ENCODE results near the gene CLMN.

Gene CLMN

GRCh38 chr14:95305940-95306339 lies 13.8 kb downstream of the CLMN start:
- Mint-ChIP-seq H3K4me3 (no peak overlapping the region), H3K27ac (no peak overlapping the region), H3K36me3 (ENCODE audit: low read depth) (no peaks in the 10 kb centered on the region), H3K27me3 (peaks cover 26% of the 10 kb centered on the region), H3K9me3 (no peaks in the 10 kb centered on the region), H3K4me1 (ENCODE audit: low read depth) (no peaks in the 10 kb centered on the region)
- DNase-seq, result no peak

DNA sequence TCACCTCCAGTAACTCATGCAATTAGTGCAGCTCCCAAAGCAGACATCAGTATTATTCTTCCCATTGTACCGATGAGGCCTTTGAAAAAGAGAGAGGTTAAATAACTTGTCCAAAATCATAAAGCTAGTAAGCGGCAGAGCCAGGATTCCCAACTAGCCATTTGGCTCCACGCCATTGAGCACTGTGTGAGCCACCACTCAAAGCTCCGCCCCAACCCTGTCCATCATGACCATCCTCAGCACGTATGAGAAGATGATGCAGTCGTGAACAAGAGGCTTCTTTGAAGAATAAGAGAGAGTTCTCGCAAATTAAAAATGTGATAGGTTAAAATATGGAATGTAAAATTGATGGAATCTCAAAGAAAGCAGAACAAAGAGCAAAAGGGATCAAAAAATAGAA lies 14.6 kb downstream of the CLMN start:
- H3K4me1 Mint-ChIP-seq (ENCODE audit: low read depth), result no peaks in the 10 kb centered on the region
- H3K9me3 Mint-ChIP-seq, result no peaks in the 10 kb centered on the region
- peaks cover 26% of the 10 kb centered on the region for H3K27me3 Mint-ChIP-seq
- no peak for DNase-seq
- no peak overlapping the region for H3K4me3 Mint-ChIP-seq
- no peak overlapping the region for H3K27ac Mint-ChIP-seq
- H3K36me3 Mint-ChIP-seq (ENCODE audit: low read depth), result no peaks in the 10 kb centered on the region

- peaks cover 26% of the 10 kb centered on the region for H3K27me3 Mint-ChIP-seq
- H3K9me3 Mint-ChIP-seq, result no peaks in the 10 kb centered on the region
- H3K36me3 Mint-ChIP-seq (ENCODE audit: low read depth), result no peaks in the 10 kb centered on the region
- no peak for DNase-seq
- H3K27ac Mint-ChIP-seq, result no peak overlapping the region
- H3K4me1 Mint-ChIP-seq (ENCODE audit: low read depth), result no peaks in the 10 kb centered on the region
- H3K4me3 Mint-ChIP-seq, result no peak overlapping the region
Measured at GRCh38 chr14:95304342-95304741, 15.4 kb downstream of the CLMN start.

GRCh38 chr14:95303552-95303951 lies 16.2 kb downstream of the CLMN start:
- no peak overlapping the region for H3K4me3 Mint-ChIP-seq
- peaks cover 26% of the 10 kb centered on the region for H3K27me3 Mint-ChIP-seq
- no peaks in the 10 kb centered on the region for H3K4me1 Mint-ChIP-seq (ENCODE audit: low read depth)
- H3K27ac Mint-ChIP-seq, result no peak overlapping the region
- no peaks in the 10 kb centered on the region for H3K9me3 Mint-ChIP-seq
- H3K36me3 Mint-ChIP-seq (ENCODE audit: low read depth), result no peaks in the 10 kb centered on the region
- DNase-seq, result no peak

DNA sequence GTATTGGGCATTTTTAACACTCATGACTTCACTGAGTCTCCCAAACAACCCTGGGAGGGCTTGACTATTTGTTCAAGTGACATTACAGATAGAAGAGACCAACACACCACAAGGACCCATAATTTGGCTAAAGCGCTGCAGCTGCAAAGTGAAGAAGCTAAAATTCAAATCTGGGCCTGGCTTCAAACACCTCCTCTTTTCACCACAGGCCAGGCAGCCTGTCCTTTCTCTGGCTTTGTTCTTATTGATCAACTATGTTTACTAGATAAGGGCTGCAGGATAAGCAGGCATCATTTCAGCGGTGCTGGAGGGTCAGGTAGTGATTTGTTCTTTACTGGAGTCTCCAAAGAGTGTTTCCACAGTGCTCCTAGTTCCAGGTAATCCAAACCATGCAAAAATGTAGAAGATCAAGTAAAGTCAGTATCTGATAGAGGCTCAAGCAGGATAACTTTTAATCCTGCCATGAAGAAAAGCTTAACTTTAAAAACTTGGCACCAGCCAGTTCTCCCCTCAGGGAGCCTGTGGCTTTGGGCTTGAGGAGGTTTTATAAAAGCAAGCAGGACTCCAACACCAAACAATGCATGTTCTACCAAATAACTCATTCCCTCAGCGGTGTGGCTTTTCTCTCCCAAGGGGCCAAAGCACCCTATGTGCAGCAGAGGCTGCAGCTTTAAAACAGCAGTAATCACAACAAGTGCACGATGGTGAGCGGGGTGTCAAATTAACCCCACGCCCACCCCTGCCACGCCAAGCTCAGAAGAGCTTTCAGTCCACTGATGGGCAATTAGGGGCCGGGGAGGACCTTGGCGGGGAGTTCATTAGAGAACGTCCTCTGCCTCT lies 16.8 kb downstream of the CLMN start:
- peaks cover 21% of the 10 kb centered on the region for H3K27me3 Mint-ChIP-seq
- no peaks in the 10 kb centered on the region for H3K9me3 Mint-ChIP-seq
- no peak overlapping the region for H3K4me3 Mint-ChIP-seq
- no peak for DNase-seq
- H3K27ac Mint-ChIP-seq, result no peak overlapping the region
- H3K4me1 Mint-ChIP-seq (ENCODE audit: low read depth), result no peaks in the 10 kb centered on the region
- no peaks in the 10 kb centered on the region for H3K36me3 Mint-ChIP-seq (ENCODE audit: low read depth)

DNA sequence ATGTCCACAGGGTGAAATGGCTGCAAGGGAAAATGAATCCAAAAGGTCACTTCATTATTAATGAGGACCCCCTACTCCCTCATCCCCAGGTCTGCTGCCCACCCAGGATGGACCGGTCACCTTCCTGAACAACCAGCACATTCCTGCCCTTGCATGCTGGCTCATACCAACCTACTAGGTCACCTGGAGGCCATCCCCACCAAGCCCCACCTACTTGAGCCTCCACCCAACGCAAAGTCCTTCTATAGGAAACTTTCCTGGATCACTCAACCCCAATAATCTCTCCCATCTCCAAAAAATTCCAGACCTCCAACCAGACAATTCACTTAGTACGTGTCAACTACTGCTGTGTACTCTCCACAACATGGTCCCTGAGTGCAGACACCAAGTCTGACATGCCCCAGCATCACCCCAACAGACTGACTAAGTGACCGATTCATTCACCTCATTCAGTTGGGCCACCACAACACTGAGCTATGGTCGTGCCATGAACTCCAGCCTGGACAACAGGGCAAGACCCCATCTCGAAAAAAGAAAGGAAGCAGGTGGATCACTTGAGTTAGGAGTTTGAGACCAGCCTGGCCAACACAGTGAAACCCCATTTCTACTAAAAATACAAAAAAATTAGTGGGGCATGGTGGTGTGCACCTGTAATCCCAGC lies 18.1 kb downstream of the CLMN start:
- H3K4me3 Mint-ChIP-seq, result no peak overlapping the region
- no peak for DNase-seq
- no peaks in the 10 kb centered on the region for H3K4me1 Mint-ChIP-seq (ENCODE audit: low read depth)
- H3K27ac Mint-ChIP-seq, result no peak overlapping the region
- peaks cover 17% of the 10 kb centered on the region for H3K27me3 Mint-ChIP-seq
- H3K9me3 Mint-ChIP-seq, result no peaks in the 10 kb centered on the region
- no peaks in the 10 kb centered on the region for H3K36me3 Mint-ChIP-seq (ENCODE audit: low read depth)

DNA sequence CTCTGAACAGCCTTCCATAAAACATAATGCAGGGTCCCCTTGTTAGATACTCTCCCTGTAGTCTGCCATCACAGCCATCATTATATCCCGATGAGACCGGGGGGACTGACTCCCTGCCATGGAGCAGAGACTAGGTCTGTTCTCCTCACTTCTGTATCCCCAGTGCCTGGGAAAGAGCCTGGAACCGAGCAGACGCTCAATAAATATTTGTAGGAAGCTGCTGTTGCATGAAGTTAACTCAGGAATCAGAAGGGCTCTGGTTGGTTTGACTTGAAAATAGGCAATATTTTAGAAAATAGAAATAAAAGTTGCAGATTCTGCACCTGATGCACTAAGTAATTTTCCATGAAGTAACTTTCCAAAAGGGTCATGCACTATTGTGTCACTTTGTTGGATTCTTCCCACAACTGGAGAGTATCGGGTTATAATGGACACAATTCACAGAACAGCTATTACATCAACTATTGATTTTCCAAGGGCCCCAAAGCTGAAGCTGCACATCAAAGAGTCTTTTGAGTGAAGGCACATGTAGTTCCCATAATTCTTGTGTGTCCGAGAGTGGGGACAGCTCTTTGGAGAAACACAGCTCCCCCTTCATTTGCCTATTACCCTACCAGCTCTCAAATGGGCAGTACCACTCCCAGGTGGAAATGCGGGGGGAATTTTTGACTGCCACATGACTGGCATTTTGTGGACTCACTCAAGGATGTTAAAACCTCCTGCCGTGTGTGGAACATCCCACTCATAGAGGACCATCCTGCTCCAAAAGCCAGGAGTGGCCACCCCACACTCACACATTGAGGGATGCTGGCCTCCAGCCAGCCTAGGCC lies 18.8 kb downstream of the CLMN start:
- DNase-seq, result no peak
- Mint-ChIP-seq H3K27me3 (peaks cover 24% of the 10 kb centered on the region), H3K4me1 (ENCODE audit: low read depth) (no peaks in the 10 kb centered on the region), H3K27ac (no peak overlapping the region), H3K4me3 (no peak overlapping the region), H3K36me3 (ENCODE audit: low read depth) (no peaks in the 10 kb centered on the region), H3K9me3 (peaks cover 1% of the 10 kb centered on the region)

- Mint-ChIP-seq H3K4me1 (ENCODE audit: low read depth) (no peaks in the 10 kb centered on the region), H3K9me3 (peaks cover 8% of the 10 kb centered on the region), H3K4me3 (no peak overlapping the region), H3K27ac (no peak overlapping the region), H3K36me3 (ENCODE audit: low read depth) (no peaks in the 10 kb centered on the region), H3K27me3 (peaks cover 28% of the 10 kb centered on the region)
- DNase-seq, result peak; percentile 3
Measured at GRCh38 chr14:95300002-95300696, 19.6 kb downstream of the CLMN start.

GRCh38 chr14:95299271-95299670 lies 20.4 kb downstream of the CLMN start:
- Mint-ChIP-seq H3K36me3 (ENCODE audit: low read depth) (no peaks in the 10 kb centered on the region), H3K27ac (no peak overlapping the region), H3K4me1 (ENCODE audit: low read depth) (no peaks in the 10 kb centered on the region), H3K9me3 (peaks cover 8% of the 10 kb centered on the region), H3K27me3 (peaks cover 37% of the 10 kb centered on the region), H3K4me3 (no peak overlapping the region)
- DNase-seq, result peak; percentile 8

DNA sequence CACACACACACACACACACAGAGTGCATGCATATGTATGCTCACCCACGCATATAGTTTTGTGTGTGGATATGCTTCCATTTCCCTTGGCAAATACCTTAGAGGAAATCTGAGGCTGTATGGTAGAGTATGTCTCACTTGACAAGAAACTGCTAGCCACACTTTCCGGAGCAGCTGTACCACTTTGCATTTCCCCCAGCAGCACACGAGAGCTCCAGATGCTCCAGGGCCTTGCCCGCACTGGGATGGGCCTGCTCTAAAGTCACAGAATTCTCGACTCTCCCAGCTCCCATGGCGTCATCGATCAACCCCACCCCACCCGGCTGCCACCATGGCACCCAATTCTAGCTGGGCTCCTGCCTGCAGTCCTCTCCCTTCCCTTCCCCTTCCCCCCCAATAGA lies 21.9 kb downstream of the CLMN start:
- no peaks in the 10 kb centered on the region for H3K4me1 Mint-ChIP-seq (ENCODE audit: low read depth)
- peaks cover 8% of the 10 kb centered on the region for H3K9me3 Mint-ChIP-seq
- no peaks in the 10 kb centered on the region for H3K36me3 Mint-ChIP-seq (ENCODE audit: low read depth)
- H3K4me3 Mint-ChIP-seq, result no peak overlapping the region
- DNase-seq, result no peak
- peaks cover 42% of the 10 kb centered on the region for H3K27me3 Mint-ChIP-seq
- H3K27ac Mint-ChIP-seq, result no peak overlapping the region

- H3K4me3 Mint-ChIP-seq, result no peak overlapping the region
- H3K4me1 Mint-ChIP-seq (ENCODE audit: low read depth), result no peaks in the 10 kb centered on the region
- no peak for DNase-seq
- H3K9me3 Mint-ChIP-seq, result peaks cover 8% of the 10 kb centered on the region
- H3K27me3 Mint-ChIP-seq, result peaks cover 41% of the 10 kb centered on the region
- H3K36me3 Mint-ChIP-seq (ENCODE audit: low read depth), result no peaks in the 10 kb centered on the region
- no peak overlapping the region for H3K27ac Mint-ChIP-seq
Measured at GRCh38 chr14:95296966-95297365, 22.7 kb downstream of the CLMN start.

DNA sequence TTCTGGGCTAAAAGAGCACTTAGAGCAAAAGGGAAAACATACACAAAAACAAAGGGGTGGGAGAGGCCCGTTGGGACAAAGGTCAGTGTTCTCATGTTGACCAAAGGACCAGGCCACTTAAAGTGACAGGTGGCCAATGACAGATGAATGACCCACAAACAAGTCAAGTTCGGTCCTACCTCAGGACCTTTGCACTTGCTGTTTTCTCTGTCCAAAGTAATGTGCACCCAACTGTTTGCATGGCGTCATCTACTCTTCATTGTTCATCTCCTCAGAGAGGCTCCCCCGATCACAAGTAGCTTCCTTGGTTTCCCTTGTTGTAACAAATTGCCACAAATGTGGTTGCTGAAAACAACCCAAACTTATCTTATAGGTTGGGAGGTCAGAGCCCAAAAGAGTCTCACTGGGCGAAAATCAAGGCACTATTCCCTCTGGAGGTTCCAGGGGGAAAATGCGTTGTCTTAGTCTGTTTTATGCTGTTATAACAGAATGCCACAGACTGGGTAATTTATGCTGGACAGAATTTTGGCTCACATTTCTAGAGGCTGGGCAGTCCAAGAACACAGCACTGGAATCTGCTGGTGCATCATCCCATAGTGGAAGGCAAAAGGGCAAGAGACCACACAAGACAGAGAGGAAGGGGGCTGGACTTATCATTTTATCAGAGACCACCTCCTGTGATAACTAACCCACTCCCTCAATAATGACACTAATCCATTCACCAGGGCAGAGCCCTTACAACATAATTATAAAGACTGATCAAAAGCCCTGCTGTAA lies 23.9 kb downstream of the CLMN start:
- Mint-ChIP-seq H3K4me1 (ENCODE audit: low read depth) (no peaks in the 10 kb centered on the region), H3K4me3 (no peak overlapping the region), H3K27me3 (peaks cover 41% of the 10 kb centered on the region), H3K9me3 (peaks cover 8% of the 10 kb centered on the region), H3K36me3 (ENCODE audit: low read depth) (no peaks in the 10 kb centered on the region), H3K27ac (no peak overlapping the region)
- DNase-seq, result no peak

DNA sequence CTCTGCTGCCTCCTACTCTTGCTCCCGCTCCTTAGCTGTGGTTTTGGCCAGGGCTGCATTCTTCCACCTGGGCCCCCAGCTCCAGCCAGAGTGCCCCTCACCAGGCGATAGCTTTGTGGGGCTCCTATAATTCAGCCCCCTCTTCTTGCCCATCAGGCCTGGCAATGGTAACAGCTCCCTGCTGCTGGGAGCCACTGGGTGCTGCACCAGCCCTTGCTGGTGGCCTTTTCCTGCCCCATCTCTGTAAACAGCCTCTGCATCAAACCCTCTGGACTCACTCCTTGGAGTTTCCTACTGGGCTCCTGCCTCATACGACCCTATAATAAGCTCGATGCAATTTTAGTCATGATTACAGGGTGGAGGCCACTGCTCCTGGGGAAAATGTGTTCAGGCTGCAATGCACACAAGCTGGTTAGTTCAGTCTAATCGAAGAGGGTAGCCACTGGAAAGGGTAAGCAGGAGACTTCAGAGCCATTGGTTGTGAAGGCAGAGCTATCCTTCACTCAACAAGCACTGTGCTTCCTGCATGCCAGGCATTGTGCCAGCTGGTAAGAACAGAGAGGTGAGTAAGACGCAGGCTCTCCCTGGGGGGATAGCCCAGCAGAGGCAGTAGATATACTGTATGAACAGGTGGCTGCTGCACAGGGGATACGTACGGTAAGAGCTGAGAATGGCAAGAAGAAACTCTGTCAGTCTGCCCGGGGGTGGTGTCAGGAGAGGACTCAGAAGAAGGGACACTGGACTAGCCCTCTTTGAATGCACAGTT lies 24.7 kb downstream of the CLMN start:
- no peaks in the 10 kb centered on the region for H3K4me1 Mint-ChIP-seq (ENCODE audit: low read depth)
- no peak for DNase-seq
- H3K27me3 Mint-ChIP-seq, result peaks cover 44% of the 10 kb centered on the region
- H3K9me3 Mint-ChIP-seq, result peaks cover 8% of the 10 kb centered on the region
- H3K4me3 Mint-ChIP-seq, result no peak overlapping the region
- H3K36me3 Mint-ChIP-seq (ENCODE audit: low read depth), result no peaks in the 10 kb centered on the region
- H3K27ac Mint-ChIP-seq, result no peak overlapping the region

Measured in activated T-cell treated with anti-CD3 and anti-CD28 coated beads, Interleukin-2, amount 50 U/mL, for 24 hours (primary cell).